ENCODE measurements around the gene CABP4.

The CABP4 gene

GRCh38 chr11:67435727-67436458, 19.3 kb upstream of the CABP4 start:
- no peak for DNase-seq (ENCODE audit: low read depth in 2 of 2)

GRCh38 chr11:67436459-67437081, 18.6 kb upstream of the CABP4 start:
- DNase-seq (ENCODE audit: low read depth in 2 of 2), result peak; percentile 68 to 74

GRCh38 chr11:67437082-67437808, 17.9 kb upstream of the CABP4 start, which contains the start of gene PTPRCAP:
TSS of gene PTPRCAP (minus strand) at chr11:67437682. CDS start at chr11:67437619, 63 bp downstream.
- DNase-seq (ENCODE audit: low read depth in 2 of 2), result peak in 1 of 2 donors; percentile 63

- DNase-seq (ENCODE audit: low read depth in 2 of 2), result no peak
Measured at GRCh38 chr11:67437809-67438157, 17.4 kb upstream of the CABP4 start.

- DNase-seq (ENCODE audit: low read depth in 2 of 2), result peak; percentile 79 to 80
Measured at GRCh38 chr11:67438158-67438902, 16.8 kb upstream of the CABP4 start.

- DNase-seq (ENCODE audit: low read depth in 2 of 2), result no peak
Measured at GRCh38 chr11:67439321-67440228, 15.6 kb upstream of the CABP4 start.

GRCh38 chr11:67440229-67441097, 14.7 kb upstream of the CABP4 start:
- DNase-seq (ENCODE audit: low read depth in 2 of 2), result no peak

- DNase-seq (ENCODE audit: low read depth in 2 of 2), result no peak
Measured at GRCh38 chr11:67441098-67441563, 14.0 kb upstream of the CABP4 start.

GRCh38 chr11:67441731-67442351, 13.3 kb upstream of the CABP4 start:
- DNase-seq (ENCODE audit: low read depth in 2 of 2), result no peak

- DNase-seq (ENCODE audit: low read depth in 2 of 2), result no peak
Measured at GRCh38 chr11:67442504-67443404, 12.4 kb upstream of the CABP4 start.

- no peak for DNase-seq (ENCODE audit: low read depth in 2 of 2)
Measured at GRCh38 chr11:67445515-67445914, 9.6 kb upstream of the CABP4 start.

GRCh38 chr11:67448220-67448609, 6.9 kb upstream of the CABP4 start:
- no peak for DNase-seq (ENCODE audit: low read depth in 2 of 2)

- DNase-seq (ENCODE audit: low read depth in 2 of 2), result no peak
Measured at GRCh38 chr11:67449116-67449844, 5.9 kb upstream of the CABP4 start.

GRCh38 chr11:67450796-67451657, 4.1 kb upstream of the CABP4 start:
- no peak for DNase-seq (ENCODE audit: low read depth in 2 of 2)

- no peak for DNase-seq (ENCODE audit: low read depth in 2 of 2)
Measured at GRCh38 chr11:67451658-67451976, 3.5 kb upstream of the CABP4 start.

- DNase-seq (ENCODE audit: low read depth in 2 of 2), result no peak
Measured at GRCh38 chr11:67452141-67452952, 2.8 kb upstream of the CABP4 start, which contains the start of gene GPR152. TSS of gene GPR152 (minus strand) at chr11:67452729. CDS start at chr11:67452724, 5 bp downstream.
